HG03095 (cell line): Measurements from ENCODE around the gene LMO7.
A peak's percentile ranks its signal among the peaks of the same experiment; 100 is the strongest.
"Not testable (repeated sequence)": the region's sequence is repeated elsewhere in the genome, so short reads cannot be mapped to it uniquely, and the experiment has no call there.

Source experiments
- ATAC-seq: cut with Tn5 transposase; IDR thresholded peaks from one replicate; pipeline ENCODE4 v1.9.1; 2021; ENCODE audit warnings: moderate library complexity; ENCODE audit not compliant: unreplicated experiment

LMO7 gene

DNA sequence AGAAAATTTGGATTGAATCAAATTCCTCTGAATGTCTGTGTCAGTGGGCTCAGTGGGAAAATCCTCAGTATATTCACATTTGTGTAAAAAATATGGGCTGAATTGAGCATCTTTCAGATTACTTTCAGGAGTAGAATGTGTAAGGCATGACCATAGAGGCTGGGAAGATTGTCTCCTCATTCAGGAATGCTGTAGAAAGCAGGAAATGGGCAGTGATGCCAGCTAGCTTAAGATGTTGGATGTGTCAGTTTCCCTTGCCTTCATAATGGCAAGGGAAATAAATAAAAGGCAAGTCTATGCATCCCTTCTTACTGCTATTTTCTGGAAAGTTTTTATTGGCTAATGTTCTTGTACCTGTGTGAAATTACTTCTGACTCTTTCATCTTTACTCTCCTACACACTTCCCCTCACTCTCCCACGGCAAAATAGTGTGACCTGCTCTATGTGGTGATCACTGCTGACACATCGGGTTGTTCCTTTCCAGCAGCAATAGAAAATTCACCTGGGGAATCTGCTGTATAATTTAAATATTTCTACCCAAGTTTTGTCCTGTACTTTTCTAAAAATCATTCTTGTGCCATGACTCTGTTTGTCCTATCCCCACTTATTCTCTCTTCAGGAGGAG lies 103.2 kb downstream of the LMO7 start:
- ATAC-seq = no peak

DNA sequence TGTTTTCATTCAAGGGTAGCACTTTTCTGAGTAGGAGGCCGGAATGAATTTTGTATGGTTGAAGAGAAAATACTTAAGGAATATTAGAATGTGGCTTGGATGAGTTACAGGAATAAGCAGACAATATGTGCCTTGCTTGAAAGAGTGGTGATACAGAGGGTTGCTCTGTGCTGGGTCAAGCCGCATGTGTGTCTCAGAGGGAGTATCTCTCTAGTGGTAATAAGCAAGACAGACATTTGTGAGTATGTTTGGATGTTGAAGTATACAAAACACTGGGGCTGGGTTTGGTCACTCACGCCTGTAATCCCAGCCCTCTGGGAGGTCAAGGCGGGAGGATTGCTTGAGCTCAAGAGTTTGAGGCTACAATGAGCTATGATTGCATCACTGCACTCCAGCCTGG lies 103.9 kb downstream of the LMO7 start:
- ATAC-seq = no peak

DNA sequence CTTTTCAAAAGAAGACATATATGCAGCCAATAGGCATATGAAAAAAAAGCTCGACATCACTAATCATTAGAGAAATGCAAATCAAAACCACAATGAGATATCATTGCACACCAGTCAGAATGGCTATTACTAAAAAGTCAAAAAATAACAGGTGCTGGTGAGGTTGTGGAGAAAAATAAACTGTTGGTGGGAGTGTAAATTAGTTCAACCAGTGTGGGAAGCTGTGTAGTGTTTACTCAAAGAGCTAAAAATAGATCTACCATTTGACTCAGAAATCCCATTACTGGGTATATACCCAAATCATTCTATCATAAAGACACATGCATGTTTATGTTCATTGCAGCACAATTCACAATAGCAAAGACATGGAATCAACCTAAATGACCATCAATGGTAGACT lies 106.9 kb downstream of the LMO7 start:
- ATAC-seq = not testable (repeated sequence)

DNA sequence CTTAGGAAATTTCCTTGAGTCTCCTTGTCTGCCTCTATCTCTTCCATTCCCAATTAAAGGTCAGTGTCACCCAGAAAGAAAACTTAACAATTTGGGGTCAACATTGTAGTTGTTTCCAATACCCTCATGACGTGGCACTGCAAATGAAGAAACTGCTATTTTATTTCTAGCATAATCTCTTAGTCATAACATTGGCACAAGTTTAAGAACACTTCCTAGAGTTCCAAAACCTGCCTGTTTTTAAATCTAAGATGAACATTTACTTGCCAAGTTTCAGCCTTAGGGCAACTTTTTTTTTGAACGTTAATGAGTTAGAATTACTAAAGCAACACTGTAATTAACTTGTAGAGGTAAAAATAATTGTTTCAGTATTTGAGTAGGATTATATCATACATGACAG lies 108.0 kb downstream of the LMO7 start:
- no peak for ATAC-seq

DNA sequence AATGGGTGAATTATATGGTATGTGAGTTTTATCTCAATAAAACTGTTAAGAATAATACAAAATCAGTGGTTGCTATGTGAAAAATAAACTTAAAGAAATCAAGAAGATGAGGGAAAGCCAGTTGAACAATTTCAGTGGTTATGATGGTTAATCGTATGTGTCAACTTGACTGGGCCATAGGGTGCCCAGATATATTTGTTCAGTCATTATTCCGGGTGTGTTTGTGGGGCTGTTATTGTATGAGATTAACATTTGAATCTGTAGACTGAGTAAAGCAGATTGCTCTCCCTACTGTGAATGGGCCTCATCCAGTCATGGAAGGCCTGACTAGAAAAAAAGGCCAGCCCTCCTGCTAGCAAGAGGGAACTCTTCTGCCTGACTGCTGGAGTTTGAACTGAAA lies 109.3 kb downstream of the LMO7 start:
- ATAC-seq = no peak

DNA sequence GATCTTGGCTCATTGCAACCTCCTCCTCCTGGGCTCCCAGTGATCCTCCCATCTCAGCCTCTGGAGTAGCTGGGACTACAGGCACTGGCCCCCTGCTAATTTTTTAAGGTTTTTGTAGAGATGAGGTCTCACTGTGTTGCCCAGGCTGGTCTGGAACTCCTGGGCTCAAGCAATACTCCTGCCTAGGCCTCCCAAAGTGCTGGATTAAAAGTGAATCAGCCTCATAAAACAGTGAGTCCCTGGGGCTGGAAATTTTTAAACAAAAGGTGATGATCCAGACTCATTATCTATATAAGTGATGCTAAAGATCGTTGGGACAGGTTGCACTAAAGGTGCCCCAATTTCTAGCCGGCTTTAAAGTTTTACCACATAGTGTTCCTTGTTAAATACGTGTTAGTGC lies 112.7 kb downstream of the LMO7 start:
- no peak for ATAC-seq

DNA sequence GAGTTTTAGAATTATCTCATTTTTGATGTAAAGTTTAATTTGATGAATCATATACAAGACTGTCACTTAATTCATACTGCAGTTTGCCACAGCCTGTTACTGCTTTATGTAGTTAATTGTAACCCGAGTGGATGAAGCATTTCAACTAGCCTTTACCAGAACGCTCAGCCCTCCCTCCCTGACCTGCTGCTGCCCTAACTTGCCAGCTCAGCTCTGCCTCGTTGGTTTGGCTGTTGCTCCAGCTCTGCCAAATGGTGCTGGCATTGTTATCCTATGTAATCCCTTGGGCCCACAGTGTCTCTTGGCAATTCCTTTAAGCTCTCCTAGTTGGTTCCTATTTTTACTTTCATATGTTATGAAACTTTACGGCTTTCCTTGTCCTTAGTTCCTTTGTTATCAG lies 113.3 kb downstream of the LMO7 start:
- no peak for ATAC-seq

DNA sequence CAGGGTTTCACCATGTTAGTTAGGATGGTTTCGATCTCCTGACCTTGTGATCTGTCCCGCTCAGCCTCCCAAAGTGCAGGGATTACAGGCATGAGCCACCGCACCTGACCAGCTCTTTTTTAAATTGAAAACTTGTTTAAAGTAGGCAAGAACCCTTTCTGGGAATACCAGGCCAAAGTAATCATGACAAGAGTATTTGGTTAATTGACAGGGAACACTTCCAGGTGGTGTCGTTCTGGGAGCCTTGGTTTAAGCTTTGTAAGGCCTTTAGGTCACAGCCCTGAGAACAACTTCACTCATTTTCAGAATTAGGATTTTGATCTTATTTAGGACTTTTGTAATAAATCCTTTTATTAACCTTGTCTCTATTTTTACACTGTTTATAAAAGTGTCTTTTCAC lies 115.2 kb downstream of the LMO7 start:
- ATAC-seq = no peak

DNA sequence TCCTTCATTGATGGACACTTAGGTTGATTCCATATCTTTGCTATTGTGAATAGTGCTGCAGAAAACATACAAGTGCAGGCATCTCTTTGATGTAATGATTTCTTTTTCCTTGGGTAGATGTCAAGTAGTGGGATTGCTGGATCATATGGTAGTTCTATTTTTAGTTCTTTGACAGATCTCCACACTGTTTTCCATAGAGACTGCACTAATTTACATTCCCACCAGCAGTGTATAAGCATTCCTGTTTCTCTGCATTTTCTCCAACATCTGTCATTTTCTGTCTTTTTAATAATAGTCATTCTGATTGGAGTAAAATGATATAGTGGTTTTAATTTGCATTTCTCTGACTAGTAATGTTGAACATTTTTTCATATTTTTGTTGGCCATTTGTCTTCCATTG lies 116.7 kb downstream of the LMO7 start:
- ATAC-seq = no peak

DNA sequence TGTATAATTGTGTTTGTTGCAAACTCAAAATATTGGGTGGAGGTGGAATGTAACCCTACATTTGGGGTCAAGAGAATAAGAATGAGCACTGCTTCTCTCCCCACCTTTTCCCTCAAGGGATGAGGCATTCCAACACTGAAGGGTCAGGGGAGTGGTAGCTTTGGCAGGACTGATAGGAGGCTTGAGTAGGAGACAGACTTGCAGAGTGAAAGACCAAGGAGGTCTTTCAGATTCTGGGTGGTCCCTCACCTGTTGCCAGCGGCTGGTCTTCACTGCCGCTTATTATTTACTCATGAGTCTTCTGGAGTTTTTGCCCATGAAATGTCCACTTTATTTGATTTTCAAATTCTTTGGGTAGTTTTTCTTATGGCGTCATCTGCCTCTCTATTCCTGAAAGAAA lies 118.8 kb downstream of the LMO7 start:
- no peak for ATAC-seq

DNA sequence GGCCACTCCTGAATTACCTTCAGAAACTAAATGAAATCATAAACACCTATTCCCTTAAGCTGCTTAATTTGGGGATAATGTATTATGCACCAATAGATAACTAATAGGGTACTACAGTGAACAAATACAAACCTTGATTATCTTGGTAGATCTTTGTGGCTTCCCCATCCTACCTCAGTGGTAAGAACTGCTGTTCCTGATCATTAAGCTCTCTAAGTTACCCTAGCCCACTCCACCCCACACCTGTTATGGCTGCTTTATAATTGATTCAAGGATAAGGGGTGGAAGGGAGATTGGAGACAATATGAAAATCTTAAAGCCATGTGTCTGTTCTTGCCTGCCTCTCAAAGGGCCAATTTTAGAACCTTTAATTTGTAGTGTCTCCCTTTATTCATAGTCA lies 121.2 kb downstream of the LMO7 start:
- ATAC-seq = no peak

DNA sequence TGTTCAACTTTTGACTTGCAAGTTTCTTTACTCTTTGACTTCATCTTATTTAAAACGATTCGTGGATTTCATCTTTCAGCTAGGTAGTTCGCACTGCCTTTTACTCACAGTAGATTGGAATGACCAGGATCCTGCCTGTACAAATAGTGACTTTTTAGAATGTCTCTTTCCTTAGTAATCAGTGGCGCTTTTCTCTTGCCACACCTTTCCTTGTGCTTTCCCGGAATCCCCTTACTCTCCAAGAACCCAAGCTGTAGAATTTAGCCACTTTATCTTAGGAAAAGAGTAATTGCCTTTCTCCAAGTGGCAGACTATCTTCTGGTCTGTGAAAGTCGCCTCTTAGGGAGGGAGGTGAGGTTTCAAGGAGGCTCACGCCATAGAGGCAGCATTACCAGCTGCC lies 123.4 kb downstream of the LMO7 start:
- no peak for ATAC-seq

DNA sequence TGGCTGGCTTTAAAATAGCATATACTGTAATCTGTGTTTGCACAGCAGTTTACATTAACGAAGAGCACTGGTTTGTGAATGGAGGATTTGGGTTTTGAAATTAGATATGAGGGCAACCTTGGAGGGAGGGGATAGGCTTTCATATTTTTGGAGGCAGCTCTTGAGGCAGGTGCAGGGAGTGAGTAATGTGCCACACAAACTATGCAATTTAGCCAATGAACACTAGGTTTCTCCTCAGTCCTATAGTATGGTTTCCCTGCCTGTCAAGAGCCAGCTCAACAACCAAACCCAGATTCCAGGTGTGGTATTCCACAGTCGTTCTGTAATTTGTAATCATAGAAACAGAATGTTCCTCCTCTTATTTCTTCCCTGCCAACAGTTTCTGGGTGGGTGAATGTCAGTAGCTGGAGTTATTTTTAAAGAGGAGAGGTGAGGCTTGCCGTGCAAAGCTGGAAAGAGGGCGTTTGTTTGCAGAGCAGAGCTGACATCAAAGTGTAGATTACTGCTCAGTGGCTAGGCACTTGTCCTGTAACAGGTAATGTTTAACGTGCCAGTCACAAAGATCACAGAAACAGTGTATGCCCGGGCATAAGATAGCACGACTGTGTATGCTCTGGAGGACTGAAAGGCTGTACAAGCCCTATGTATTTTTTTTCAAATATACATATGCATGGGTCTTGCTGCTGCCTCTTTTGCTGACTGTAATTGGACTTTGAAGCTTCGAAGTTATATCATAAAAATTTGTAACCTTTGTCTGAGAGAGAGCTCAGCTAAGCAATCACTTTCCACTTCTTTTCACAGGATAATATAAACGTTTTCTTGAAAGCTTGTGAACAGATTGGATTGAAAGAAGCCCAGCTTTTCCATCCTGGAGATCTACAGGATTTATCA lies 124.2 kb downstream of the LMO7 start:
- peak; percentile 53 for ATAC-seq

DNA sequence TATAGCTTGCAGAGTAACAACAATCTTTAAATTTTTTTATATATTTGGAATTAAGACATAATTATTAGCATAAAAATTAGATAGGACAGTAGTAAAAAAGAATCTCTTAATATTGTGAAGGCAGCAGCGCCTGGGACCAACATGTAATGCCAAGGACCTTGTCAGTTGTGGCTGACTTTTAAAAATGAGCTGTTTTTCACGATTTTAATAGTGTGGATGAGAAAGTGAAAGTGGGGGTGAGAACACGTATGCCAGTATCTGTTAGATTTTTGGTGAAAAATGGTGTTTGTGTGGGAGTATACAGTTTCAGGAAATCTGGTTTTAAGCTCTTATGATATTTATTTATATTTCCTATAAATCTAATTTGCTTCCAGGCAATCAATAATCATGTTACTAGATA lies 125.2 kb downstream of the LMO7 start:
- no peak for ATAC-seq

DNA sequence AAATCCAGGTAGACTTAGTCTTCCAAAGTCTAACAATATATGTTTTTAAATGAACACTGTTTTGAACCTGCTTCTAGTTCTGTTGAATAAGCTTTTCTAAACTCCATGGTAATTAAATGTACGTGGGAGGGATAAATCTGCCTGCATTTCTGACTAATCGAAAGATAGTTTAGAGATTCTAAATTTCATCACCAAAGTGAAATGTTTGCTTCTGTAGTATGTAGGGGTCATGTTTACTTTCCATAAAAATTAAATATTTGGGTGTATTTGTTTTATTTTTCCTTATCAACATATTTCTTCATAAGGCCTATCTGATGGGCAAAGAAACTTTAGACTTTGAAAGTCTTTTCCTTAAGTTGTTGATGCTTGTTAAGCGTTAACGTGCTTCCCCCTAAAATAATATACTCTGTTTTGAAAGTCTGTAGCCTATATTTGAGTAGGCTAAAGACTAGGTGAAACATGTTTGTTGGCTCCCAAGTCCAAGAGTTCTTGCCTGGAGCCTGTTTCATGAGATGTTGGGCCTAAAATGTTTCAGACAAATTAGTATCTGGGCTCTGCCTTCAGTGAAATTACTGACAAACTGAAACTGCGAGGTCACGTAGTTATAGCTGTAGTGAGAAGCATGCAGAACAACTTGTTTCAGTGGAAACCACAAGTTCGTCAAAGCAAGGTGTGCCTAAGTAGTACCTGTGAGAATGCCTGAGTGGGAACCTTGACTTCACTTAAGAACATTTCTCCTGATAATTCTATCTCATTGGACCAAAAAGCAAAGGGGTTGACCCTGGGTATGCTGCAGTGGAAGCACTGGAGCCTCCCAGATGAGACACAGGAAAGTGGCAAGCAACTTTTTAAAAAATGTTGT lies 126.2 kb downstream of the LMO7 start:
- peak; percentile 91 for ATAC-seq

DNA sequence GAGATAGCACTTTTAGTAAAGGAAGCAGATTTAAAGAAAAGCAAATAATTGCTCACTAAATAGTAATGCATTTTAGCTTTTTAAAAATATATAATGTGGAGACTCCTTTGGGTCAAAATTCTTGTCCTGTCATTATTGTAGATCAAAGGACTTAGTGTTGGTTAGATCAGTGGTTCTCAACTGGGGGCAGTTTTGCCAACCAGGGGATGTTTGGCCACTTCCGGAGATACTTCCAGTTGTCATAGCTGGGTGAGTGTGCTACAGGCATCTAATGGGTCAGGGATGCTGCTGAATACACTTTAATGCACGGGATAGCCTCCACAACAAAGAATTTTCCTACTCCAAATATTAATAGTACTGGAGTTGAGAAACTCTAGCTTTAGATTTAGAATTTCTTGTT lies 126.8 kb downstream of the LMO7 start:
- no peak for ATAC-seq

DNA sequence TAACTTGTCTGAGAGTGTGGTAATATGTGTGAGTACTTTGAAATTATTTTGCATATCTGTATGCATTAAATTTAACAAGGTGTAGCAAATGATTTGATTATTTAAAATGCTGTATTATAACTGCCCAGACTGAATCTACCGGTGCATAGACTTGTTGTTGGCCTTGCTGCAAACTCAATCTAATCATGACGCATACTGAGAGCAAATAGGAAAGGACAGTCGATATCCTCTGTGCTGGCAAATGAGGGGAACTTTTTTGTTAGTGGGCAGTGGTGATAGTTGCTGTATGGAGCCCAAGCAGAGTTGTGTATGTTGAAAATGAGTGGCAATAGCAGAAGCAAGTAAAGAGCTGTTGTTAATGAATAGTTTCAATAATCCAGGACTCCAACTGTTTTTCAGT lies 127.4 kb downstream of the LMO7 start:
- no peak for ATAC-seq

DNA sequence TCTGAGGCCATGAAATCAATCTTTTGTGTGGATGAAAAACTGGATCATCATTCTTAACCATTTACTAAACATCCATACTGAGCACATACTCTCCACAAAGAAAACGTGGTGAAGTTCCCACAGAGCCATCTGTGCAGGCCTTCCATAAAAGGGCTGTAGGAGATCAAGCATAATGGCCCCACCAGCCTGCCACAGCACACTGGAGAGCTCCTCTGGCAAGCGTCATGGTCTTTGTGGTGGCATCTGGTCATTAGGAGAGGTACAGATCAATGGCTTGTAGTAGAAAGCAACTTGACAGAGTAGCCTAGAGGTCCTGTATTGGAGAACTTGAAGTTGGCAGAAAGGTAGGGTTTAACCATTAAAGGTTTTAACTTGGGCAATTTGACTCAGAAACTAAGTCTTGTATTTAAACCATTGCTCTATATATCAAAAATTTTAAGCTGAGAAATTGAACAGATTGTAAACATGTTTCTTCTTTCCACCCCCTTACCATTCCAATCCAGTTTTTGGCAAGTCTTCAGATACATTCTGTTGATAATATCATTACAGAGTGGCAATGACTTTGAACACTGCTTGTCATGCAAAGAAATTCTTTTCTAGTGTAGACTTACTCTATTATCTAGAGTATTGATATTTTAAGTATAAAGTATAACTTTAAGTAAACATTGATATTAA lies 128.3 kb downstream of the LMO7 start:
- no peak for ATAC-seq

DNA sequence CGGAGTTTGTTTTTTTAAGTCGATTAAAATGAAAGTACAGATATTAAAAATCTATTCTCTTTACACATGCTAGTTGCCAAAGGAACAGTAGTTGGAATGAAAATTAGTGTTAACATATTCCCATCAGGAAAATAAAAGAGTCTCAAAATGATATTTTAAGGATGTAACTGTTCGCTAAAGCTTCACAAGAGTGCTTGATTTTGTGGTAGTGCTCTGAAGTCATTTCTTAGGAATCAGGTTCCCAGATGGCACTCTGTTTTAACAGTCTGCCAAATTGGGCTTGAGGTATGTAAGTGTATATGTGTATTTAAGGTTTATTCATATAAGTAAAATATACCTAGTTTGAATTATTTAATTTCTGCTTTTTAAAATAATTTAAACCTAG lies 128.8 kb downstream of the LMO7 start:
- no peak for ATAC-seq

DNA sequence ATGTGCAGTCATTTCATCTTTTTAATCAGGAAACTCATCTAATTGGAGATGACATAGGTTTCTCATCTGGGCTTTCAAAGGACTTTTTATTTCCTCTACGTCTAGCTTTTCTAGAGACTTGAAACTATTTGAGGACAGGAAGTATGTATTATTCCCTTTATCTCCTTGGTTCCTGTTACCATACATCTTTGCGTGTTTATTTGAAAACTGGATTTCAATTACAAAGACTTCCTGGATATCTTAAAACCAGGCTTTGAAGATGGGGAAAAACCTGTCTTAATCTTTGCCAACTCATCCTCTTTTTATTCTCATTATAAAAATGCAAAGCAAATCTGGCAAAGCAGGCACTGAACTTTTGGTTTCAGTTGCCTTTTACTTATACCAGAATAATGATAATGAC lies 130.5 kb downstream of the LMO7 start:
- ATAC-seq = no peak
